K562 (cell line): ENCODE results near the gene COQ10B.
A peak's percentile ranks its signal among the peaks of the same experiment; 100 is the strongest.

ENCODE experiments used
- ARID2 ChIP-seq: fragments of 450-650 bp; IDR thresholded peaks from 2 replicates; pipeline ENCODE4 v1.6.1; 2017; ENCODE audit warnings: antibody characterized with exemption, mild to moderate bottlenecking
- HES1 ChIP-seq: fragments of 450-650 bp; IDR thresholded peaks from 2 replicates; pipeline ENCODE4 v1.6.1; 2016; ENCODE audit warnings: low read depth, mild to moderate bottlenecking, moderate library complexity
- HNRNPL ChIP-seq: fragments of 200-400 bp; formaldehyde crosslinking; IDR thresholded peaks from 2 replicates; pipeline ENCODE4 v1.6.1; 2017; ENCODE audit warnings: low read depth, mild to moderate bottlenecking, low read length
- PHF8 ChIP-seq: fragments of 200-600 bp; sonication (generic); IDR thresholded peaks from 2 replicates; pipeline ENCODE4 v1.6.1; 2012; ENCODE audit warnings: mixed run types, mild to moderate bottlenecking, inconsistent platforms, low read length, moderate library complexity, borderline replicate concordance
- RCOR1 ChIP-seq, 2 experiments: IDR thresholded peaks; 2 replicates each; pipeline ENCODE4 v1.6.1; 2012; ENCODE audit warnings: low read depth in 2 of 2, low read length in 2 of 2, borderline replicate concordance in 1 of 2, improper control_type of control experiment in 1 of 2
- ZNF197 ChIP-seq: fragments of 200-800 bp; sonication (Bioruptor generic); IDR thresholded peaks from 2 replicates; pipeline ENCODE4 v1.6.1; 2016; ENCODE audit warnings: low read depth, missing genetic modification characterization, missing compliant biosample characterization
- ZNF232 ChIP-seq: sonication (generic); formaldehyde crosslinking; IDR thresholded peaks from 2 replicates; pipeline ENCODE4 v1.8.0; 2022; ENCODE audit warnings: mild to moderate bottlenecking, missing genetic modification reagents

DNA sequence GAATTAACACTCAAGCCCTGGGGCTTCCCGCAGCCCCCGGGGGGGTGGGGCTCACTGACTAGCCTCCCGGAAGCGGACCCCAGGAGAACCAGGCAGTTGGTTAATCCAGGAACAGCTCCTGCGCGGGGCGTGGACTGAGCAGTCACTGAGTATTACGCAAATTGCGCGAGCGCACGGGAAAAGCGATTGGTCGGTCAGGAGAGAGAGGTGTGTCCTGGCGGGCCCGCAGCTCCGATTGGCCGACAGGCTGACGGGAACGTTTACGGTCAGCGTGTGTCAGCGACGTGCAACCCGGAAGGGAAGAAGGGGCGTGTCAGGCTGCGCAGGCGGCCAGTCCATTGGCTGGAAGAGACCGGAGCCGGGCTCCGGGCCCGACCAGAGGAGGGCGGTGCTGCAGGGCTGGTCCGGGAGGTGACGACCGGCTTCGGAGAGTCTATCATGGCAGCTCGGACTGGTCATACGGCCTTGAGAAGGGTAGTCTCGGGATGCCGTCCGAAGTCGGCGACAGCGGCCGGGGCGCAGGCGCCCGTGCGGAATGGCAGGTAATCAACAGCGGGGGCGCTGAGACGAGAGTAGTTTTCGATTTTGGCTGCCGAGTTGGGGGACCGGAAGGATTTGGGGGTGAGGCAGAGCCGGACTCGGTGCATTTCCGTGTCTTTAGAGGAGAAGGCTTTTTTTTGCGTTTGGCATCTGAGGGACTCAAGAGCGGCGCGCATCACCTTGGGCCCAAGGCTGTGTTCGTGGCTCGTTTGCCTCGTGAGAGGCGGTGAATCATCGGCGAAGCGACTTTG, at the start of gene COQ10B:
- no peak for TF ChIP-seq ZNF197
- TF ChIP-seq HES1, result no peak
- TF ChIP-seq RCOR1 (IDR thresholded peaks at IDR 0.05; ENCODE audit: borderline replicate concordance in 1 of 2, low read depth in 2 of 2, low read length in 2 of 2), result peak in 1 of 2 experiments; percentile 3; a peak in 1 of 4 replicates
- TF ChIP-seq HNRNPL, result no peak
- peak; percentile 93 for TF ChIP-seq PHF8
- TF ChIP-seq ARID2, result no peak
- no peak for TF ChIP-seq ZNF232 (CRISPR knock-in tag)
